NB4 (cell line): ENCODE data around the gene IFNK.

Experiments
- POLR2A ChIP-seq: IDR thresholded peaks from 2 replicates; pipeline ENCODE4 v1.6.1; 2011; ENCODE audit warnings: mild to moderate bottlenecking; ENCODE audit not compliant: insufficient read length; ENCODE audit errors: extremely low read depth
- TF ChIP-seq, protein P1 (sequence below): IDR thresholded peaks from one replicate; pipeline ENCODE4 v1.5.1; 2012; ENCODE audit warnings: low read depth, low read length

DNA sequence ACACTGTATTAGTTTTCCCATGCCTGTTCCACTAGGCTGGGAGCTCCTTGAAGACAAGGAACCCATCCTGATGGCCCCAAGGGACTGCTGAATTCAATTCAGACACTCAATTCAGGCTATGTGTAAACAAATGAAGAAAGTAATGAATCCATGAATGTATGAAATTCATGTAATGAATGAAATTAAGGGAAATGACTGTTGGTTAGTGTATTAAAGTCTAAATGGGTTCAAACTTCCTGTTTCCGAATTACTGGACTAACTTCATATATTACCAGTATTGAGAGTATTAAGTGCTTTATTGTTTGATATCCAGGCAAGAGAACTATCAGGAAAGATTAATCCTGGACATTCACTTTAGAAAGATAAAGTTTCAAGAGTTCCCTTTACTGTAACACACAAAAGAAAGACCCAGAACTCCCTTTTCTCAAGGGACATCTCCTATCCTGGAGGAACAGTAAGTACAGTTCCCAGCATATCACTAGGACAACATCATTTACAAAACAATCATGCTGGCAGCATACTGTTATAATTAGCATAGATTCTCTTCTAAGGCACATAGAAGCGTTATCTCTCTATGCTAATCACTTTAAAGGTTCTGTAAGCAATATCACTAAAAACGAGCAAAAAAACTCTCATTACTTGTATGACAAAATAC is 28.5 kb upstream of the IFNK start:
- TF ChIP-seq, protein P1, sequence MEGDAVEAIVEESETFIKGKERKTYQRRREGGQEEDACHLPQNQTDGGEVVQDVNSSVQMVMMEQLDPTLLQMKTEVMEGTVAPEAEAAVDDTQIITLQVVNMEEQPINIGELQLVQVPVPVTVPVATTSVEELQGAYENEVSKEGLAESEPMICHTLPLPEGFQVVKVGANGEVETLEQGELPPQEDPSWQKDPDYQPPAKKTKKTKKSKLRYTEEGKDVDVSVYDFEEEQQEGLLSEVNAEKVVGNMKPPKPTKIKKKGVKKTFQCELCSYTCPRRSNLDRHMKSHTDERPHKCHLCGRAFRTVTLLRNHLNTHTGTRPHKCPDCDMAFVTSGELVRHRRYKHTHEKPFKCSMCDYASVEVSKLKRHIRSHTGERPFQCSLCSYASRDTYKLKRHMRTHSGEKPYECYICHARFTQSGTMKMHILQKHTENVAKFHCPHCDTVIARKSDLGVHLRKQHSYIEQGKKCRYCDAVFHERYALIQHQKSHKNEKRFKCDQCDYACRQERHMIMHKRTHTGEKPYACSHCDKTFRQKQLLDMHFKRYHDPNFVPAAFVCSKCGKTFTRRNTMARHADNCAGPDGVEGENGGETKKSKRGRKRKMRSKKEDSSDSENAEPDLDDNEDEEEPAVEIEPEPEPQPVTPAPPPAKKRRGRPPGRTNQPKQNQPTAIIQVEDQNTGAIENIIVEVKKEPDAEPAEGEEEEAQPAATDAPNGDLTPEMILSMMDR: no peak
- TF ChIP-seq POLR2A: no peak
